ENCODE data around the gene CARHSP1.

The CARHSP1 gene

DNA sequence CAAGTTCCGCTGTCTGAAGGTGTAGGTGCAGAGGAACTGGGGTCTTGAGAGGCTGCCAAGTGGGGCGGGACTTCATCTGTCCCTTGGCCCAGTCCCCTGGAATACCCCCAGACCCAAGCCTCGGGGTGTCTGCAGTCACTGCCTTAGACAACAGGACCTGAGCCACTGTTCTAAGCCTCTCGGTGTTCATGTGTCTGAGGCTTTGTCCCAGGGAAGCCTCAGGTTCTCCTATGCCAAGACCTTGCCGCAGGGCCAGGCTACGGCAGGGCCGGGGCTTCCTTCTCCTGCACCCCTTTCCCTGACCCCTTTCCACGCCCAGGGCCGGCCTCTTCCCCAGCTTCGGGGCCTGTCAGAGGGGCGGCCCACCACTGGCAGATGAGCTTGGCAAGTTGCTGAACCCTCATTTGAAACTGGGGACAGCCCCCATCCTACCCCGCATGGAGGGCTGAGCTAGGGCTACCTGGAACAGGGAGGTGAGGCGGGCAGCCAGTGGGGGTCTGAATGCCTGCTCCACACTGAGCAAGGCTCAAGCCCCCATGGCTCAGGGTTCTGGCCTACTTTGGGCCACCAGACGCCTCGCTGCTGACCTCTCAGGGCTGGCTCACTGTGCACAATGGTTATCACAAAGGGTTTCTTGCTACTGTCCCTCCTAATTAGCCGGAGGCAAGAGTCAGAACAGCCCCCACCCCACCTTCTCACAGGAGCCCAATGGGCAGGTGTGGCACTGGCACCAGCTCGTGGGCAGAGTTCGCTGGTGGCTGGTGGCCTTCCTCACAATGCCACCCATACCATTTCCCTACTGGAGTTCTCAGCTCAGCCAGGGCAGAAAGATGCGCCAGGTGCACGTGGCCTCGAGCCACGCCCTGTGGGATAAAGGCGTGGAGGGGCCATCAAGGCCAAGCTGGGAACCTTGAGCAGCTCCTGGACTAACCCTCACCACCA lies 20.4 kb upstream of the CARHSP1 start:
- Histone ChIP-seq H4K20me1 (ENCODE audit: insufficient read depth, low read length, poor library complexity, severe bottlenecking) (no peaks in the 10 kb centered on the region), H3K4me3 (ENCODE audit: low read length, poor library complexity, severe bottlenecking) (no peak overlapping the region), H3K9me2 (replicated peaks; ENCODE audit: low read depth, low read length) (no peaks in the 10 kb centered on the region), H3K9ac (ENCODE audit: low read depth, low read length, poor library complexity, severe bottlenecking) (no peak overlapping the region), H2AFZ (ENCODE audit: low read length) (no peak overlapping the region), H3K27me3 (ENCODE audit: insufficient read depth, low read length, poor library complexity, severe bottlenecking) (no peaks in the 10 kb centered on the region), H3K9me3 (ENCODE audit: insufficient read depth, low read depth, low read length) (no peaks in the 10 kb centered on the region), H3K4me1 (ENCODE audit: insufficient read depth, low read length, poor library complexity, severe bottlenecking) (no peaks in the 10 kb centered on the region), H3F3A (ENCODE audit: low read depth) (no peaks in the 10 kb centered on the region), H3K36me3 (ENCODE audit: insufficient read depth, low read length) (peaks cover 11% of the 10 kb centered on the region; the same call in 1 of the 2 replicates), H3K79me2 (ENCODE audit: insufficient read depth, low read length) (no peaks in the 10 kb centered on the region), H3K4me2 (ENCODE audit: low read depth, low read length, poor library complexity, severe bottlenecking) (no peak overlapping the region)
- TF ChIP-seq, protein P1, sequence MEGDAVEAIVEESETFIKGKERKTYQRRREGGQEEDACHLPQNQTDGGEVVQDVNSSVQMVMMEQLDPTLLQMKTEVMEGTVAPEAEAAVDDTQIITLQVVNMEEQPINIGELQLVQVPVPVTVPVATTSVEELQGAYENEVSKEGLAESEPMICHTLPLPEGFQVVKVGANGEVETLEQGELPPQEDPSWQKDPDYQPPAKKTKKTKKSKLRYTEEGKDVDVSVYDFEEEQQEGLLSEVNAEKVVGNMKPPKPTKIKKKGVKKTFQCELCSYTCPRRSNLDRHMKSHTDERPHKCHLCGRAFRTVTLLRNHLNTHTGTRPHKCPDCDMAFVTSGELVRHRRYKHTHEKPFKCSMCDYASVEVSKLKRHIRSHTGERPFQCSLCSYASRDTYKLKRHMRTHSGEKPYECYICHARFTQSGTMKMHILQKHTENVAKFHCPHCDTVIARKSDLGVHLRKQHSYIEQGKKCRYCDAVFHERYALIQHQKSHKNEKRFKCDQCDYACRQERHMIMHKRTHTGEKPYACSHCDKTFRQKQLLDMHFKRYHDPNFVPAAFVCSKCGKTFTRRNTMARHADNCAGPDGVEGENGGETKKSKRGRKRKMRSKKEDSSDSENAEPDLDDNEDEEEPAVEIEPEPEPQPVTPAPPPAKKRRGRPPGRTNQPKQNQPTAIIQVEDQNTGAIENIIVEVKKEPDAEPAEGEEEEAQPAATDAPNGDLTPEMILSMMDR (conservative IDR thresholded peaks at IDR 0.05; ENCODE audit: low read length): no peak
- TF ChIP-seq EZH2phosphoT487 (IDR thresholded peaks at IDR 0.05; ENCODE audit: borderline replicate concordance): no peak

DNA sequence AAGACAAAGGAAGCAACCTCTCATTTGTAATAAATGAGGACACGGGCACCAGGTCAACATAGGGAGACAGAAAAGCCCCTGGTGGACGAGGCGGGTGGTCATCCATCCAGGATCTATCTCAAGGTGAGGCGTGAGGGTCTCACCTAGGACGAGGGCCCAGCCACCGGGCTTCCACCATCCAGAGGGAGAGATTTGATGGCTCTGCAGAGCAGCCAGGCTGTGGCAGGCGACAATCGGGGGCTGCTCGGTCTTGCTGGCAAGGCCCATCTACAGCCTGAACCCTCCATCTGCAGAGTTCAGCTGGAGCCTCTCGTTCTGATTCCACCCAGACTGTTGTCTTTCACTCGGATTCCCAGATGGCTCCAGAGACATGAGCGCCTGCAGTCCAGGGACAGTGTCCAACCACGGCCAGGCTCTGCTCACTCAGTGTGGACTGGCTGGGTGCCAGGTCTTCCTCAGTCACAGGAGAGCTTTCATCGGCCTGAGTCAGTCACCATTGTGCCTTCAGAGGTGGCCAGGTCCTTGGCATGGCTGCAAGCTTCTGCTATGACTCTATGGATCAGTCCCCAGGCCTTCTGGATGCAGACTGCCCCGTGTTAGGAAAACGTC lies 19.2 kb upstream of the CARHSP1 start:
- Histone ChIP-seq H3K4me2 (ENCODE audit: low read depth, low read length, poor library complexity, severe bottlenecking) (no peak overlapping the region), H3K9me3 (ENCODE audit: insufficient read depth, low read depth, low read length) (no peaks in the 10 kb centered on the region), H3K4me3 (ENCODE audit: low read length, poor library complexity, severe bottlenecking) (no peak overlapping the region), H3K4me1 (ENCODE audit: insufficient read depth, low read length, poor library complexity, severe bottlenecking) (no peaks in the 10 kb centered on the region), H3K79me2 (ENCODE audit: insufficient read depth, low read length) (no peaks in the 10 kb centered on the region), H3K27me3 (ENCODE audit: insufficient read depth, low read length, poor library complexity, severe bottlenecking) (no peaks in the 10 kb centered on the region), H4K20me1 (ENCODE audit: insufficient read depth, low read length, poor library complexity, severe bottlenecking) (no peaks in the 10 kb centered on the region), H3K9ac (ENCODE audit: low read depth, low read length, poor library complexity, severe bottlenecking) (no peak overlapping the region), H2AFZ (ENCODE audit: low read length) (no peak overlapping the region), H3K36me3 (ENCODE audit: insufficient read depth, low read length) (no peaks in the 10 kb centered on the region; the same call in 1 of the 2 replicates), H3K9me2 (replicated peaks; ENCODE audit: low read depth, low read length) (no peaks in the 10 kb centered on the region), H3F3A (ENCODE audit: low read depth) (no peaks in the 10 kb centered on the region)
- no peak for TF ChIP-seq EZH2phosphoT487 (IDR thresholded peaks at IDR 0.05; ENCODE audit: borderline replicate concordance)
- TF ChIP-seq, protein P1 (conservative IDR thresholded peaks at IDR 0.05; ENCODE audit: low read length): no peak

DNA sequence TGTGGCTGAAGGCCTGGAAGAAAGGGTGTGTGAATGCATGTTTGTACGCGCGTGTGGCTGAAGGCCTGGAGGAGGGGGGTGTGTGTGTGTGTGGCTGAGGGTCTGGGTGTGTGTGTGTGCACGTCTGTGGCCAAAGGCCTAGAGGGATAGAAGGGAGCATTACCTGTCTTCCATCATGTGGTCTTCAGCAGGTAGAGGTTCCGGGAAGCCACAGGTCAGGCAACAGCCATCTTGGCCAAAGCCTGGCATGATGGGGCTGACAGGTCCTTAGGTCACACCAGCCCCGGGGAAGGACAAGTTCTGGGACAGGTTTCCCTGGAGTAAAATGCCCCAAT lies 18.6 kb upstream of the CARHSP1 start:
- Histone ChIP-seq H3K4me3 (ENCODE audit: low read length, poor library complexity, severe bottlenecking) (no peak overlapping the region), H3F3A (ENCODE audit: low read depth) (no peaks in the 10 kb centered on the region), H3K27me3 (ENCODE audit: insufficient read depth, low read length, poor library complexity, severe bottlenecking) (no peaks in the 10 kb centered on the region), H3K36me3 (ENCODE audit: insufficient read depth, low read length) (no peaks in the 10 kb centered on the region; the same call in 1 of the 2 replicates), H3K4me2 (ENCODE audit: low read depth, low read length, poor library complexity, severe bottlenecking) (no peak overlapping the region), H3K9me3 (ENCODE audit: insufficient read depth, low read depth, low read length) (no peaks in the 10 kb centered on the region), H2AFZ (ENCODE audit: low read length) (no peak overlapping the region), H3K9ac (ENCODE audit: low read depth, low read length, poor library complexity, severe bottlenecking) (no peak overlapping the region), H3K9me2 (replicated peaks; ENCODE audit: low read depth, low read length) (no peaks in the 10 kb centered on the region), H3K79me2 (ENCODE audit: insufficient read depth, low read length) (no peaks in the 10 kb centered on the region), H3K4me1 (ENCODE audit: insufficient read depth, low read length, poor library complexity, severe bottlenecking) (no peaks in the 10 kb centered on the region), H4K20me1 (ENCODE audit: insufficient read depth, low read length, poor library complexity, severe bottlenecking) (no peaks in the 10 kb centered on the region)
- TF ChIP-seq, protein P1 (conservative IDR thresholded peaks at IDR 0.05; ENCODE audit: low read length): no peak
- TF ChIP-seq EZH2phosphoT487 (IDR thresholded peaks at IDR 0.05; ENCODE audit: borderline replicate concordance): no peak

Measured in Loucy (cell line).